IPS DF 6.9 (cell line): ENCODE data around the gene GSTM5.
"Not testable (repeated sequence)": the region's sequence is repeated elsewhere in the genome, so short reads cannot be mapped to it uniquely, and the experiment has no call there.

Source experiments
- DNase-seq: peaks from one replicate; pipeline ENCODE4 v3.0.0-alpha.2; 2013; ENCODE audit warnings: low read depth, low spot score
- H3K27ac ChIP-seq: one replicate; pipeline ENCODE4 v1.5.1; 2013; ENCODE audit warnings: low read length, control low read depth
- H3K27me3 ChIP-seq: 2 replicates; pipeline ENCODE4 v1.6.1; 2013; ENCODE audit warnings: mild to moderate bottlenecking, low read length; ENCODE audit not compliant: control insufficient read depth, insufficient read depth
- H3K36me3 ChIP-seq: 2 replicates; pipeline ENCODE4 v1.6.1; 2013; ENCODE audit warnings: low read length; ENCODE audit not compliant: control insufficient read depth, insufficient read depth
- H3K4me1 ChIP-seq: 2 replicates; pipeline ENCODE4 v1.6.1; 2013; ENCODE audit warnings: low read length; ENCODE audit not compliant: control insufficient read depth, insufficient read depth
- H3K4me3 ChIP-seq: 2 replicates; pipeline ENCODE4 v1.5.1; 2013; ENCODE audit warnings: mild to moderate bottlenecking, low read length
- H3K9me3 ChIP-seq: 2 replicates; pipeline ENCODE4 v1.6.1; 2013; ENCODE audit warnings: low read length, inconsistent platforms; ENCODE audit not compliant: control insufficient read depth, insufficient read depth
- WGBS: extraction: QIAGEN DNeasy Blood & Tissue Kit; methylation state at CpG from one replicate; pipeline ENCODE4 v1.1.7; 2013; ENCODE audit warnings: mixed read lengths, missing lambda C conversion rate; ENCODE audit not compliant: insufficient read length, insufficient coverage; 5-methylcytosine and 5-hydroxymethylcytosine counted together

Gene GSTM5

DNA sequence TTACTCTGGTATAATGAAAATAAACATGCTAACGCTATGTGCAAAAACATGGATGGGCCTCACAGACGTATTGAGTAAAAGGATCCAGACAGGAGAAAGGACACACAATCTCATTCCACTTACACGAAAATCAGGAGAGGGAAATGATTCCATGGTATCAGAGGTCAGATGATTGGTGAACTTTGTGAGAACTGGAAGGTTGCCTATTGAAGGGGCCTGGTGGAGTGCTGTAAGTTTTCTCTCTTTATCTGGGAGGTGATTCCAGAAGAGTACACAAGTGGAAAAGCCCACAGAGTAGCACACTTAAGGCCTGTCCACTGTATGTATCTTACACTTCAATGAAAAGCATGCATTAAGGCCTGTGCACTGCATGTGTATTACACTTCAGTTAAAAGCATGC is 34.6 kb upstream of the GSTM5 start:
- no peaks in the 10 kb centered on the region; the same call in 1 of the 2 replicates for H3K27me3 ChIP-seq
- H3K27ac ChIP-seq, result no peak overlapping the region
- no CpG with 5 or more reads among the region's 3 CpGs for WGBS
- H3K4me3 ChIP-seq, result no peak overlapping the region
- no peak for DNase-seq
- H3K4me1 ChIP-seq, result no peaks in the 10 kb centered on the region
- no peaks in the 10 kb centered on the region for H3K36me3 ChIP-seq
- no peaks in the 10 kb centered on the region for H3K9me3 ChIP-seq

- not testable (repeated sequence) for H3K27ac ChIP-seq, DNase-seq, H3K27me3 ChIP-seq, H3K4me3 ChIP-seq, H3K4me1 ChIP-seq, H3K36me3 ChIP-seq, H3K9me3 ChIP-seq
- WGBS, result no CpG with 5 or more reads among the region's 2 CpGs
These were observed 33.4 kb upstream of the GSTM5 start for GRCh38 chr1:109678637-109679036.

DNA sequence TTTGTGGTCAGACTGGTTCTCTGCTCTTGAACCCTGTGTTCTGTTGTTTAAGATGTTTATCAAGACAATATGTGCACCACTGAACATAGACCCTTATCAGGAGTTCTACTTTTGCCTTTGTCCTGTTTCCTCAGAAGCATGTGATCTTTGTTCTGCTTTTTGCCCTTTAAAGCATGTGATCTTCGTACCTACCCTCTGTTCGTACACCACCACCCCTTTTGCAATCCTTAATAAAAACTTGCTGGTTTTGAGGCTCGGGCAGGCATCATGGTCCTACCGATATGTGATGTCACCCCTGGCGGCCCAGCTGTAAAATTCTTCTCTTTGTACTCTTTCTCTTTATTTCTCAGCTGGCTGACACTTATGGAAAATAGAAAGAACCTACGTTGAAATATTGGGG is 27.3 kb upstream of the GSTM5 start:
- WGBS, result no CpG with 5 or more reads among the region's 6 CpGs
- not testable (repeated sequence) for H3K9me3 ChIP-seq, H3K27ac ChIP-seq, H3K36me3 ChIP-seq, DNase-seq, H3K4me3 ChIP-seq, H3K4me1 ChIP-seq, H3K27me3 ChIP-seq

GRCh38 chr1:109685399-109685798 is 26.7 kb upstream of the GSTM5 start:
- H3K4me3 ChIP-seq, H3K27me3 ChIP-seq, H3K27ac ChIP-seq, H3K9me3 ChIP-seq, H3K4me1 ChIP-seq, H3K36me3 ChIP-seq, DNase-seq: not testable (repeated sequence)
- no CpG with 5 or more reads among the region's 1 CpG for WGBS

GRCh38 chr1:109685890-109686289 is 26.2 kb upstream of the GSTM5 start:
- not testable (repeated sequence) for DNase-seq, H3K4me1 ChIP-seq, H3K9me3 ChIP-seq, H3K27ac ChIP-seq, H3K36me3 ChIP-seq, H3K27me3 ChIP-seq, H3K4me3 ChIP-seq
- WGBS, result no CpG with 5 or more reads among the region's 4 CpGs

GRCh38 chr1:109687109-109687508 is 24.9 kb upstream of the GSTM5 start:
- H3K27me3 ChIP-seq, DNase-seq, H3K9me3 ChIP-seq, H3K27ac ChIP-seq, H3K4me3 ChIP-seq, H3K36me3 ChIP-seq, H3K4me1 ChIP-seq: not testable (repeated sequence)
- WGBS, result no CpG with 5 or more reads among the region's 11 CpGs

- Histone ChIP-seq H3K4me1 (no peaks in the 10 kb centered on the region), H3K9me3 (no peaks in the 10 kb centered on the region), H3K27ac (no peak within 1 kb of the TSS), H3K27me3 (no peaks in the 10 kb centered on the region), H3K4me3 (no peak within 1 kb of the TSS), H3K36me3 (no peaks in the 10 kb centered on the region)
- WGBS, result no CpG with 5 or more reads among the region's 46 CpGs
- DNase-seq, result no peak
These were observed 24.2 kb upstream of the GSTM5 start, which contains the start of gene GSTM1 for GRCh38 chr1:109687641-109688499. Gene GSTM1, plus strand, starts transcription at chr1:109687817. Its CDS starts 57 bp downstream, at chr1:109687874.

GRCh38 chr1:109689844-109690405 is 22.1 kb upstream of the GSTM5 start:
- H3K9me3 ChIP-seq, result no peaks in the 10 kb centered on the region
- no peaks in the 10 kb centered on the region for H3K36me3 ChIP-seq
- no peaks in the 10 kb centered on the region for H3K27me3 ChIP-seq
- H3K4me3 ChIP-seq, result no peak overlapping the region
- no peak for DNase-seq
- WGBS, result no CpG with 5 or more reads among the region's 6 CpGs
- no peak overlapping the region for H3K27ac ChIP-seq
- no peaks in the 10 kb centered on the region for H3K4me1 ChIP-seq

GRCh38 chr1:109691759-109692158 is 20.3 kb upstream of the GSTM5 start:
- no peak for DNase-seq
- H3K4me1 ChIP-seq, result no peaks in the 10 kb centered on the region
- no peaks in the 10 kb centered on the region for H3K27me3 ChIP-seq
- no CpG with 5 or more reads among the region's 6 CpGs for whole genome bisulfite sequencing
- H3K36me3 ChIP-seq, result no peaks in the 10 kb centered on the region
- H3K27ac ChIP-seq, result no peak overlapping the region
- H3K4me3 ChIP-seq, result no peak overlapping the region
- H3K9me3 ChIP-seq, result no peaks in the 10 kb centered on the region

DNA sequence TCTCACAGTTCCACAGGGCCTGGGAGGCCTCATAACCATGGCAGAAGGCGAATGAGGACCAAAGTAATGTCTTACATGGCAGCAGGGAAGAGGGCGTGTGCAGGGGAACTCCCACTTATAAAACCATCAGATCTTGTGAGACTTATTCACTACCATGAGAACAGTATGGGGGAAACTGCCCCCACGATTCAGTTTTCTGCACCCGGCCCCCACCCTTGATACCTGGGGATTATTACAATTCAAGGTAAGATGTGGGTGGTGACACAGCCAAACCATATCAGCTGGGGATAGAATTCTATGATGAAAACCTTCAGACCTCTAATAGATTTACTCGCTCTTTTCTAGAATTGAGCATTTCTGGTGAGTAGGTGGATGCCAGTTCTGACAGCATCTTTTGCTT is 17.7 kb upstream of the GSTM5 start:
- not testable (repeated sequence) for H3K27ac ChIP-seq, H3K4me1 ChIP-seq, H3K36me3 ChIP-seq, H3K27me3 ChIP-seq, H3K9me3 ChIP-seq, DNase-seq, H3K4me3 ChIP-seq
- no CpG with 5 or more reads among the region's 5 CpGs for whole genome bisulfite sequencing

DNA sequence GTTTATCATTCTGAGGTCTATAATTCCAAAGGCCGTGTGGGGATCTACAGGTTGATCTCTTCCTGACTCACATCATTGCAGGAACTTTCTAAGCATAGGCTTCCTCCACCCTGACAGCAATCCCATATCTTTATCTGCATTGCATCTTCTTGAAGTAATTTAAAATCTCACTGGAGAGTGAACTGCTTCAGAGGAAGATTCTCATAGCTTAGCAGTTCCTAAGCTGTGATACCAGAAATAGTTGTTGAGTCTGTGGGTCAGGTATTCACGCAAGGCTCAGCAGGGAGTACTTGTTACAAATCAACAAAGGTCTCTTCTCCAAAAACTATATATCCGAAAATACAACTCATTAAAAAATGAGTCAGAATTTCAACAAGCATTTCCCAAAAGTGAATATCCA is 16.9 kb upstream of the GSTM5 start:
- H3K9me3 ChIP-seq, H3K4me3 ChIP-seq, H3K27ac ChIP-seq: not testable (repeated sequence)

More for the DNA sequence above, 16.9 kb upstream of the GSTM5 start:
- not testable (repeated sequence) for H3K27me3 ChIP-seq, H3K36me3 ChIP-seq, DNase-seq, H3K4me1 ChIP-seq
- WGBS, result no CpG with 5 or more reads among the region's 3 CpGs
